Ishikawa (cell line): ENCODE measurements around the gene LCE1E.

Experiments
- CEBPB ChIP-seq: IDR thresholded peaks from 2 replicates; pipeline ENCODE4 v1.6.1; 2012
- CREB1 ChIP-seq: IDR thresholded peaks from 2 replicates; pipeline ENCODE4 v1.6.1; 2012; ENCODE audit warnings: low read depth
- EGR1 ChIP-seq: IDR thresholded peaks from 2 replicates; pipeline ENCODE4 v1.6.1; 2012
- EP300 ChIP-seq: IDR thresholded peaks from 2 replicates; pipeline ENCODE4 v1.6.1; 2012; ENCODE audit warnings: borderline replicate concordance
- MAX ChIP-seq: IDR thresholded peaks from 2 replicates; pipeline ENCODE4 v1.6.1; 2012
- RAD21 ChIP-seq: IDR thresholded peaks from 2 replicates; pipeline ENCODE4 v1.6.1; 2012; ENCODE audit warnings: low read depth
- REST ChIP-seq: IDR thresholded peaks from 2 replicates; pipeline ENCODE4 v1.6.1; 2012; ENCODE audit warnings: low read depth, mild to moderate bottlenecking
- TAF1 ChIP-seq: IDR thresholded peaks from 2 replicates; pipeline ENCODE4 v1.6.1; 2012; ENCODE audit warnings: low read depth, mild to moderate bottlenecking
- TCF12 ChIP-seq: IDR thresholded peaks from 2 replicates; pipeline ENCODE4 v1.6.1; 2012; ENCODE audit warnings: low read depth
- TEAD4 ChIP-seq: IDR thresholded peaks from 2 replicates; pipeline ENCODE4 v1.6.1; 2012
- YY1 ChIP-seq: IDR thresholded peaks from 2 replicates; pipeline ENCODE4 v1.6.1; 2012; ENCODE audit warnings: low read depth
- ZBTB7A ChIP-seq: IDR thresholded peaks from 2 replicates; pipeline ENCODE4 v1.6.1; 2012; ENCODE audit warnings: low read depth
- TF ChIP-seq, protein P1 (sequence below): IDR thresholded peaks from 2 replicates; pipeline ENCODE4 v1.6.1; 2012

GRCh38 chr1:152768847-152769533 is 17.1 kb upstream of the LCE1E start:
- TF ChIP-seq EGR1 (no peak), ZBTB7A (no peak), TAF1 (no peak), CEBPB (no peak), EP300 (no peak), REST (no peak), YY1 (no peak), MAX (no peak), RAD21 (no peak), CREB1 (no peak), TEAD4 (no peak), TCF12 (no peak)
- TF ChIP-seq, protein P1, sequence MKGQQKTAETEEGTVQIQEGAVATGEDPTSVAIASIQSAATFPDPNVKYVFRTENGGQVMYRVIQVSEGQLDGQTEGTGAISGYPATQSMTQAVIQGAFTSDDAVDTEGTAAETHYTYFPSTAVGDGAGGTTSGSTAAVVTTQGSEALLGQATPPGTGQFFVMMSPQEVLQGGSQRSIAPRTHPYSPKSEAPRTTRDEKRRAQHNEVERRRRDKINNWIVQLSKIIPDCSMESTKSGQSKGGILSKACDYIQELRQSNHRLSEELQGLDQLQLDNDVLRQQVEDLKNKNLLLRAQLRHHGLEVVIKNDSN, result no peak
